ENCODE data around the gene BCAS1. TPM values are rescaled to one million over a fixed set of nuclear protein-coding genes. Genes with fewer than 3 reads are reported as not detected.
A peak's percentile ranks its signal among the peaks of the same experiment; 100 is the strongest.

Gene BCAS1
- total RNA-seq, 1 experiment from 2014 or later: 1.8 TPM

DNA sequence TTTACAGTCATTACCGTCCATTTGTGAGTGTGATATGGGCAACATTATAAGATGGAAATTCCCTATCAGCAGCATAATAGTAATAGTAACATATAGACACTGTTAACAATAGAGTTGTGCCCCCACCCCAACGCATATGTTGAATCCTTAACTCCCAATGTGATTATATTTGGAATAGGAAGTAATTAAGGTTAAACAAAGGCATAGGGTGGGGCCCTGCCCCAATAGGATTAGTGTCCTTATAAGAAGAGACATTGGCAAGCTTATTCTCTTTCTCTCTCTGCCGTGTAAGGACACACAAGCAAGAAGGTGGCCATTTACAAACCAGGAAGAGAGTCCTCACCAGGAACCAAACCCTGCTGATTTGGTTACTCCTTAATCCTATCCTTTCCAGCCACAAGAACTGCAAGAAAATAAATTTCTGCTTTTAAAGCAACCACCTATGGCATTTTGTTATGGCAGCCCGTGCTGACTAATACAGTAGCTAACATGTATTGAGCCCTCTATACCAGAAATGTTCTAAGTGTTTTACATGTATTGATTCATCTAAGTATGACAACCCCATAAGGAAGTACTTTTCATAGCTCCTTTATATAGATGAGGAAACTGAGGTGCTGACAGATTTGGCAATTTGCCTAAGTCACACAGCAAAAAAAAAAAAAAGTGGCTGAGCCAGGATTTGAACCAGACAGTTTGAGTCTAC lies 114.2 kb downstream of the BCAS1 start:
- H3K27me3 ChIP-seq (replicated peaks): no peaks in the 10 kb centered on the region
- no peak overlapping the region for H3K4me3 ChIP-seq
- H3K9me3 ChIP-seq (replicated peaks): peaks cover 5% of the 10 kb centered on the region
- H3K4me1 ChIP-seq (replicated peaks): peaks cover 25% of the 10 kb centered on the region
- H3K36me3 ChIP-seq: no peaks in the 10 kb centered on the region
- no peak for DNase-seq (ENCODE audit: low read depth in 1 of 2, low spot score in 2 of 2)
- no peak overlapping the region for H3K27ac ChIP-seq

DNA sequence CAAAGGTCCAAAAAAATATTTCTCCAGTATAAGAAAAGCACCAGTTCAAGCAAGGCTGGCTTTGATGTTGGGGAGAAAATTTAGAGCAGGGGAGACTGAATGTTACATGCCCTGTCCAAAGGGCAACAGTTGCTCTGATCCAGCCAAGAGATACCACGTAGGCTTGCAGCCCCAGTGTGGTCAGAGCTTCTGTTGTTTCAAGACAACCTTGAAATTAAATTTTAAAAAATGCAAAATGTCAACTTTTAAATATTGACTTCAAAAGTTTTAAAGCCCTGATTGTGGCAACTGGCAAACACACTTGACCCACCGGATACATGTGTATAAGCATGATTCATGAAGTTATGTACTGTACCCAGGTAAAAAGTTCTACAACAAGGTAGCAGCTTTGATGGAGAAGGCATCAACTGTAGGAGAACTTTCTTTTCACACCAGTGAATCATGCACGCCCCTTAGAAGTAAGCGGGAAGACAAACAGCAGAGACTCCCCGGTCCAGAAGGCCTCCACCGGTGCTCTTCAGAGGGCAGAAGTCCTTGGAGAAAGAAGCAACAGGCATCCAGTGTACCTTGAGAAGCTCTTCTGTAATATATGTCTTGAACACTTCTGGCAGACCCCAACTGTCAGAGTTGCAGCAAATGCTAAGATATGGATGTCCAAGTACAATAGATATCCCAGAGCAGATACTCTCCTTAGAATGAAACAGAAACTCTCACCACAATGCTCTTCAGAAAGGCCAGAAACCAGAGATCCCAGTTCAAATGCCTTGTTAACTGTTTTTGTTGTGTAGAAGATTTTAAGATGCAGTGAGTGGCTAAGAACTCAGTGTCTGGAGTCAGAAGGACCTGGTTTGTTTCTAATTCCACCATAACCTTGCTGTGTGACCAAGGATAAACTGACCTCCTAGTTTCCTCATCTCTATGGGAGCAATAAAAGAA lies 115.4 kb downstream of the BCAS1 start:
- Histone ChIP-seq H3K27me3 (replicated peaks) (no peaks in the 10 kb centered on the region), H3K4me3 (no peak overlapping the region), H3K4me1 (replicated peaks) (peaks cover 20% of the 10 kb centered on the region), H3K9me3 (replicated peaks) (peaks cover 5% of the 10 kb centered on the region), H3K36me3 (no peaks in the 10 kb centered on the region), H3K27ac (no peak overlapping the region)
- DNase-seq (ENCODE audit: low read depth in 1 of 2, low spot score in 2 of 2): no peak

DNA sequence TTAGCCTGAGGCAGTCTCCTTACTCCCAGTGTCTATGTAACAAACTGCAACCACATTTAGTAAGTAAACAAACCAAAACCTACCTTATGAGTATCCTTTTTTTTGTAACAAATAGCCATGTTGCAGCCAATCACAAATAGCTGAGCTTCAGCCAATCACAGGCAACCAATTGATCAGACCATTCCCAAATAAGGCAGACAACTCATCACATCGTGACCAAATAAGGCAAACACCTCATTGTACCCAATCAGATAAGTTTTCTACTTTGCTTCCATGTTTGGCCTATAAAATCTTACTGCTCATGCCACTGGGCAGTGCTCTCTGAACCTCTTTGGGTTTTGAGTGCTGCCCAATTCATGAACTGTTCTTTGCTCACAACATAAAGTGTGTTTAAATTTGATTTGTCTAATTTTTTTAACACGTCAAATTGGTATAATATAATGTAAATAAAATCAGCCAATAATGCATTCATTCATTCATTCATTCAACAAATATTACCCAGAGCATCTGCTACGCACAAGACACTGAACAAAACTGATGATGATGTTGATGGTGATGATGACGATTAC lies 117.8 kb downstream of the BCAS1 start:
- Histone ChIP-seq H3K27me3 (replicated peaks) (no peaks in the 10 kb centered on the region), H3K9me3 (replicated peaks) (peaks cover 5% of the 10 kb centered on the region), H3K36me3 (no peaks in the 10 kb centered on the region), H3K4me1 (replicated peaks) (peaks cover 32% of the 10 kb centered on the region), H3K27ac (no peak overlapping the region), H3K4me3 (no peak overlapping the region)
- DNase-seq (ENCODE audit: low read depth in 1 of 2, low spot score in 2 of 2): no peak

DNA sequence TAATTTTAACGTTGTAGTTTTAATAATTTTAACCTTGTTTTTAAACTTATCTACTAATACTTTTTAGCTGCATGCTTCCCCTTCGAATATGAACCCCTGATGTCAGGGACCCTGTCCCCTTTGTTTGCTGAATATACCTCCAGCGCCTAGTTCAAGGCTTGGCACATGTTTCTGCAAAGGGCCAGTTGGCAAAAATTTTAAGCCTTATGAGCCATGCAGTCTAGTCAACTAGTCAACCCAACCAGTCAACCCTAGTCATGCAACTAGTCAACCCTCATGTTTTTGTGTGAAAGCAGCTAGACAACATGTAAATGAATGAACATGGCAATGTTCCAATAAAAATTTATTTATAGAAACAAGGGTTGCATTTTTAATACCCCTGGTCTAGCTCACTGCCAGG lies 119.8 kb downstream of the BCAS1 start:
- no peaks in the 10 kb centered on the region; the same call in 1 of the 2 replicates for H3K9me3 ChIP-seq (replicated peaks)
- no peak overlapping the region for H3K4me3 ChIP-seq
- H3K36me3 ChIP-seq: no peaks in the 10 kb centered on the region
- DNase-seq (ENCODE audit: low read depth in 1 of 2, low spot score in 2 of 2): no peak
- peaks cover 24% of the 10 kb centered on the region for H3K4me1 ChIP-seq (replicated peaks)
- H3K27me3 ChIP-seq (replicated peaks): no peaks in the 10 kb centered on the region
- H3K27ac ChIP-seq: no peak overlapping the region

DNA sequence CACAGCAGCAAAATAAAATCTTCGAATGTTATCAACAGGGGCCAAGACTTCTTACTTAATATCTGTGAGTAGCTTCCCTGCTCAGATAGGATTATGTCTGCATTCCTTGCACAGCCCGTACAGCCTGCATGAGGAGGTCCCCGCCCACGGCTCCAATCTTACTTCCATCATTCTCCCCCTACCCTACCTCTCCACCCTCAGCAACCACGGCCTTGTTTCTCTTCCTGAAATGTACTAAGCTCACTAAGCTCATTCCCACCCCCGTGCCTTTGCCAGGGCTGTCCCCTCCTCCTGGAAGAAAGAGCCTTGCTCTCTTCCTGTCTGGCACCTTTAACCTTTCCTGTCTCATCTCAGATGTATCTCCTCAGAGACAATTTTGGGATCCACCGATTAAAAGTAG lies 120.4 kb downstream of the BCAS1 start:
- H3K27ac ChIP-seq: peak overlapping the region; percentile 92
- H3K36me3 ChIP-seq: no peaks in the 10 kb centered on the region
- H3K4me1 ChIP-seq (replicated peaks): peaks cover 24% of the 10 kb centered on the region
- DNase-seq (ENCODE audit: low read depth in 1 of 2, low spot score in 2 of 2): no peak
- H3K9me3 ChIP-seq (replicated peaks): no peaks in the 10 kb centered on the region; the same call in 1 of the 2 replicates
- H3K27me3 ChIP-seq (replicated peaks): no peaks in the 10 kb centered on the region
- H3K4me3 ChIP-seq: no peak overlapping the region

DNA sequence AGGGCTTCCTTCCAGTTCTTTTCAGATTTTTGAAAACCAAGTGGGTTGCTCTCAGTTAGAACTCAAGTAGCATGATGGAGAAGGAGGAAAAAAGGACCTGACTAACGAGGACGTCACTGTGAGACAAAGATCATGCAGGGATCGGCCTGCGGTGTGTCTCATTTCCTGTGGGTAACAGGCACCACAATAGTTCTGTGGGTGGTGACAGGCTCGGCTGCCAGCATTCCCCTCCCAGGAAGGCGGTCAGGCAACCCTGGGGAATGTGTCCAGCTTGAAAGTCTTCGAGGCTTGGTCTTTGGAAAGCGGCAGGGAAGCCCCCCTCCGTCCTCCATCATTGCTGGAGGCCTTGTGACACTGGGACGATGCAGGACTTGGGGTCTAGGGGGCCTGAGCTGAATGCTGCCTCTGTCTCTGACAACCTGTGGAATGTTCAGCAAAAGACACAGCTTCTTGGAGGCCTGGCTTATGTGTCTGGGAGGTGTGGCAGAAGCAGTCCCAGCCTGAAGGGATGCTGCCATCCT lies 121.0 kb downstream of the BCAS1 start:
- H3K27ac ChIP-seq: peak overlapping the region; percentile 92
- peak; percentile 90 to 95 for DNase-seq (ENCODE audit: low read depth in 1 of 2, low spot score in 2 of 2)
- no peaks in the 10 kb centered on the region; the same call in 1 of the 2 replicates for H3K9me3 ChIP-seq (replicated peaks)
- no peak overlapping the region for H3K4me3 ChIP-seq
- H3K36me3 ChIP-seq: no peaks in the 10 kb centered on the region
- peaks cover 24% of the 10 kb centered on the region for H3K4me1 ChIP-seq (replicated peaks)
- H3K27me3 ChIP-seq (replicated peaks): no peaks in the 10 kb centered on the region

DNA sequence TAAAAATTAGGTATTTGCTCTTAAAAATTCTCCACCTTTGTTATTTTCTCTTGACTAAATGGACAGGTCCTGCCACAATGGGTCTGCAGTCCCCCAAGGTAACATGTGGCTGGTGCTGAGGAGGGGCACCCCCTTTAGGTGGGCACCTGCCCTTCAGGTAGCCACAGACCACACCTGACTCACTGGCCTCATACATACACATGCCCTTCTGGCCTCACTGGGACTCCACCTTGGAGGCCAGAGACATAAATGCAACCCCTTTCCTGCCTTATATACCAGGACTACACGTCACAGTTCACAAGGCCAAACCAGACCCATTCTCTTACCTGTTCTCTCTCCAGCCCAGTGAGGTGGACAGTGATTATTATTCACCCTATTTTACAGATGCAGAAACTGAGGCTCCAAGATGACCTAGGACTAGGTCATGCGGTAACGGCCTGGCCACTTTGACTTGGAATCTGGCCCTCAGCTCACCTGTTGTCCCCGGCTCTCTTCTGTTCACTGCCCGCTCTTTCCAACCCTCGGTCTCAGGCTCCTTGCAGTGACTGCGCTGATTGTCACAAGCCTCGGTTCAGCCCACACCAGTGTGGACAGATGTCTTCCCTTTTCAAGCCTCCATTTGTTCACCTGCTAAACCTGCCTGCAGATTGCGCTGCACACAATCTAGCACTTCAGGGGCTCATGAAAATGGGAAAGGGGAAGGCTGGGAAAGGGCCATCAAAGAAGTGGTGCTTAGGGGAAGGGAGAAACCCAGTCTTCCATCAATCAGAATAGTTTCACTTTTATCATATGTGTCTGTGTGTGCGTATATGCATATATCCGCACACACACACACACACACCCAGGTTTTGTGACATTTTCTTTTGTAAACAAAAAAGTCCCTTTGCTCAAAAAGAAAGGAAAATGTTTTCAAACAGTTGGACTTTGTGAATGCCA lies 121.7 kb downstream of the BCAS1 start:
- H3K9me3 ChIP-seq (replicated peaks): no peaks in the 10 kb centered on the region; the same call in 1 of the 2 replicates
- no peaks in the 10 kb centered on the region for H3K36me3 ChIP-seq
- H3K4me1 ChIP-seq (replicated peaks): peaks cover 24% of the 10 kb centered on the region
- peak overlapping the region; percentile 92 for H3K27ac ChIP-seq
- DNase-seq (ENCODE audit: low read depth in 1 of 2, low spot score in 2 of 2): no peak
- H3K27me3 ChIP-seq (replicated peaks): no peaks in the 10 kb centered on the region
- no peak overlapping the region for H3K4me3 ChIP-seq

DNA sequence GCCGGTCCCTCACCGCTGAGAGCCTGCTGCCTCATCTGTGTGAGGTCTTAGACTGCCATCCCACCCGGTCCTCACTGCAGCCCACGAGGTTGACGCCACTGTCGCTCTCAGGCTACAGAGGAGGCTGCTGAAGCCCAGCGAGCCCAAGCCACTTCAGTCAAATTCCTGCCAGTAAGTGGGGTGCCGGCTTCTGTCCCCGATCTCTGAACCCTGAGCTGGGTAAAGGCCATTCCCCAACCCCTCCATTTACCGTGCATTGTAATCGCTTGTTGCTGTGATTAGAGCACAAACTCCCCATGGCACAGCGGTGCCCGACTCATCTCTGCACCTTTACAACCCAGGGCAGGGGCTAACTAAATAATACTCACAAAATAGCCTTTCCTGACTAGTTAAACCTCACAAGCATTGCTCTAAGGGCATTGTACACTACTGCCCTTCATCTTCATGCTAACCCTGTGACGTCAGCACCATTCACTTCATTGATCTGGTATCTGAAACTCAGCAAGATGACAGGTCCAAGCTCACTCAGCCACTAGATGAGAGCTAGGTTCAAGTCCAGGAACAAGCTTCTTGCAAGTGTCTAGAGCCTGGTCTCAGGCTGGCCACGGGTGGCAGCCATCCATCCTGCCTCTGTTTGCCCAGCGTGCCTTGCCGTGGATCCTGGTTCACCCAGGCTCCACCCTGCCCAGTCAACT lies 122.7 kb downstream of the BCAS1 start:
- Histone ChIP-seq H3K27ac (no peak overlapping the region), H3K4me1 (replicated peaks) (peaks cover 24% of the 10 kb centered on the region), H3K36me3 (no peaks in the 10 kb centered on the region), H3K27me3 (replicated peaks) (no peaks in the 10 kb centered on the region), H3K4me3 (no peak overlapping the region), H3K9me3 (replicated peaks) (no peaks in the 10 kb centered on the region; the same call in 1 of the 2 replicates)
- no peak for DNase-seq (ENCODE audit: low read depth in 1 of 2, low spot score in 2 of 2)

DNA sequence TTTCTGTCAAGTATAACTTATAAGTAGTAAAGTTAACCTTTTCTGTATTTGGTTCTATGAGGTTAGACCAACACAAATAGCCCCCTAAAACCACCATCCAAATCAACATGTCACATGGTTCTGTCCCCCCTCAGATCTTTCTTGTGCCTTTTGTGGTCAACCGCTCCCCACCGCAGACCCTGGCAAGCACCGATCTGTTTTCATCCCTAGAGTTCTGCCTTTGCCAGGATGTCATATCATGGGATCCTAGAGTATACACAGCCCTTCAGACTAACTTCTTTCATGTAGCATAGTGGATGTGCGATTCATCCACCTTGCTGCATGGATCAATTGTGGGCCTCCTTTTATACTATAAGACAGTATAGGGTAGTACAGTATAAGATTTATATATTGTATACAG lies 124.3 kb downstream of the BCAS1 start:
- Histone ChIP-seq H3K4me1 (replicated peaks) (peaks cover 33% of the 10 kb centered on the region), H3K36me3 (no peaks in the 10 kb centered on the region), H3K9me3 (replicated peaks) (no peaks in the 10 kb centered on the region), H3K27ac (no peak overlapping the region), H3K4me3 (no peak overlapping the region), H3K27me3 (replicated peaks) (no peaks in the 10 kb centered on the region)
- no peak for DNase-seq (ENCODE audit: low read depth in 1 of 2, low spot score in 2 of 2)

DNA sequence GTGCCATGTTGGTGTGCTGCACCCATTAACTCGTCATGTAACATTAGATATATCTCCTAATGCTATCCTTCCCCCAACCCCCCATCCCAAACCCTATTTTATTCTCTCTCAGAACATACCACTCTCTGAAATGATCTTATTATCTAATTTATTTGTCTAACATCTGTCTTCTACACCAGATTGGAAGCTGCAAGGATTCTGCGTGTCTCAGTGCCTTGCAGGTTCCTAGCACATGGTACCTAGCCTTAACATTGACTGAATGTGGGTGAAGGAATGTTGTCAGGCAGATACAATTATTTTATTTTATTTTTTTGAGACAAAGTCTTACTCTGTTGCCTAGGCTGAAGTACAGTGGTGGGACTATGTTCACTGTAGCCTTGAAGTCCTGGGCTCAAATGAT lies 124.9 kb downstream of the BCAS1 start:
- Histone ChIP-seq H3K4me1 (replicated peaks) (peaks cover 36% of the 10 kb centered on the region), H3K27ac (no peak overlapping the region), H3K27me3 (replicated peaks) (no peaks in the 10 kb centered on the region)

DNA sequence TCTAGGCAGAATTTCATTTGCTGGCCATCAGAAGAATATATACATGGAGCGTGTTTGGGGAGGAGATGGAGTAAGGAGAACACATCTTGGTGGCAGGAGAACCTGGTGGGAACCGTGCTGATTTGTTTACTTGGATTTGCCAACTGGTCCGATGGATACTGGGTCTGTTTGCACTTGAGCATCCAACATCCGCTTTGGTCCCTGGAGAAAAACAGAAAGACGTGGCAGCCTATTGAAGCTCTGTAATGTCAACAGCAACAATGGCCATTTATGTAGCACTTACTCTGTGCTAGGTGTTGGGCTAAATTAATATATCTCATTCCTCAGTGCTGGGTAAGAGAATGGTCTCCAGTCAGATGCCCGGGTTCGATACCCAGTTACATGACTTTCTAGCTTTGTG lies 125.6 kb downstream of the BCAS1 start:
- Histone ChIP-seq H3K4me3 (no peak overlapping the region), H3K27me3 (replicated peaks) (no peaks in the 10 kb centered on the region), H3K9me3 (replicated peaks) (no peaks in the 10 kb centered on the region), H3K36me3 (no peaks in the 10 kb centered on the region), H3K27ac (no peak overlapping the region), H3K4me1 (replicated peaks) (peaks cover 36% of the 10 kb centered on the region)
- no peak for DNase-seq (ENCODE audit: low read depth in 1 of 2, low spot score in 2 of 2)

More for the DNA sequence above, 124.9 kb downstream of the BCAS1 start:
- Histone ChIP-seq H3K9me3 (replicated peaks) (no peaks in the 10 kb centered on the region), H3K36me3 (no peaks in the 10 kb centered on the region), H3K4me3 (no peak overlapping the region)
- no peak for DNase-seq (ENCODE audit: low read depth in 1 of 2, low spot score in 2 of 2)

DNA sequence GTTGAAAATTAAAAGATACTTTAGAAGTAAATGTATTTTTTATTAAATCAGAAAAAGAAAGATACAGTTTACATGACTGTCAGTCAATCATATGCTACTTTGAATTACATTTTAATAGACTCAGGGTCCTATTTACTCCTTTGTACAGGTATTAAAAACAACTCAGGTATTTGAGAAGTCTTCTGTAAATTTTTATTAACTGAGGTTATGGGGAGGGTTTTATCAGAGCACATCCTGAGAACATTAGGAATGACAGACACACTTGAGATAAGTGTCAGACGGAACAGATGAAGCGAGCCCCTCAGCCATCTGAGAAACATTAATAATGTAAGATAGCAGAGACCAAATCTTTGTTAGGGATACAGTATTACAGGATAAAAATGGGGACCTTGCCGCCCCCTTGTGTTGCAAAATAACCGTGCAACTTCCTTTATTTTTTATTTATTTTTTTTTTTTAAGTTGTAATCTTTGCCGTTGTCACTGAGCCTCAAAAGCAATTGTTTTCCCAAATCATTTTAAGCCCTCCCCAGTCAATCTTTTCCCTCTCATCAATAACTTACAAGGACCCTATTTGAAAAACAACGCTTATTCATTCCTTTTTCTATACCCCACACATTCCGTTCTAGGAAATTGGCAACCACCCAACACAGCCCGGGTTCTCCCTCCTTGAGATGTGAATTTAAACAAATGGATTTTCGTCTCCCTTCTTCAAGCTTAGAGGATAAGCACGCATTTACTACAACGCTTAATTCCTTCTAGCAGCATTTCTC lies 126.7 kb downstream of the BCAS1 start:
- Histone ChIP-seq H3K27me3 (replicated peaks) (no peaks in the 10 kb centered on the region), H3K4me3 (peak overlapping the region; percentile 17; the same call in 1 of the 2 replicates), H3K4me1 (replicated peaks) (peaks cover 34% of the 10 kb centered on the region), H3K27ac (no peak overlapping the region; the same call in 1 of the 2 replicates), H3K36me3 (no peaks in the 10 kb centered on the region), H3K9me3 (replicated peaks) (no peaks in the 10 kb centered on the region)
- peak in 1 of 2 experiments; percentile 73 for DNase-seq (ENCODE audit: low read depth in 1 of 2, low spot score in 2 of 2)
